GM12878 (cell line): ENCODE data around the gene ZCRB1.

ENCODE experiments used
- BRCA1 ChIP-seq: IDR thresholded peaks from 2 replicates; pipeline ENCODE4 v1.6.1; 2011; ENCODE audit warnings: low read depth, low read length, improper control_type of control experiment
- CEBPB ChIP-seq, 2 experiments: fragments of 150-350 bp in 1 of 2; IDR thresholded peaks; 2 replicates each; pipeline ENCODE4 v1.6.1; 2012 to 2014; ENCODE audit warnings: low read depth in 2 of 2, low read length in 2 of 2, borderline replicate concordance in 1 of 2, inconsistent platforms in 1 of 2
- CHD4 ChIP-seq: fragments of 200-600 bp; sonication (generic); IDR thresholded peaks from 2 replicates; pipeline ENCODE4 v1.6.1; 2016; ENCODE audit warnings: mild to moderate bottlenecking
- CTCF ChIP-seq, 3 experiments: IDR thresholded peaks in 2 of 3; conservative IDR thresholded peaks in 1 of 3; 2 replicates each; pipeline ENCODE4 v1.5.1; 2011; ENCODE audit warnings: low read depth in 3 of 3, low read length in 3 of 3, mild to moderate bottlenecking in 3 of 3, control low read depth in 2 of 3, moderate library complexity in 2 of 3, inconsistent platforms in 1 of 3, mixed read lengths in 1 of 3; ENCODE audit not compliant: control insufficient read depth in 2 of 3, insufficient read depth in 1 of 3; ENCODE audit errors: extremely low read depth in 1 of 3
- EZH2 ChIP-seq: IDR thresholded peaks from 2 replicates; pipeline ENCODE4 v1.6.1; 2012; ENCODE audit warnings: low read depth, mild to moderate bottlenecking, control low read depth, inconsistent platforms, low read length, borderline replicate concordance; ENCODE audit not compliant: control insufficient read depth
- HDAC6 ChIP-seq: fragments of 200-600 bp; sonication (generic); IDR thresholded peaks from one replicate; pipeline ENCODE4 v1.8.0; 2017; ENCODE audit warnings: antibody characterized with exemption; ENCODE audit not compliant: unreplicated experiment
- NR2C2 ChIP-seq: IDR thresholded peaks from 2 replicates; pipeline ENCODE4 v1.6.1; 2011; ENCODE audit warnings: borderline replicate concordance, low read depth; ENCODE audit not compliant: control insufficient read depth, insufficient read length
- NRF1 ChIP-seq: conservative IDR thresholded peaks from 2 replicates; pipeline ENCODE4 v1.6.1; 2011; ENCODE audit warnings: mild to moderate bottlenecking, low read depth, low read length, improper control_type of control experiment
- POLR2A ChIP-seq: IDR thresholded peaks from 2 replicates; pipeline ENCODE4 v1.6.1; 2011; ENCODE audit warnings: low read depth, mild to moderate bottlenecking, low read length
- SMC3 ChIP-seq: IDR thresholded peaks from 2 replicates; pipeline ENCODE4 v1.6.1; 2011; ENCODE audit warnings: low read length, improper control_type of control experiment, borderline replicate concordance
- SRF ChIP-seq, 2 experiments: IDR thresholded peaks; 2 replicates each; pipeline ENCODE4 v1.6.1; 2011; ENCODE audit warnings: low read depth in 2 of 2, low read length in 2 of 2, mild to moderate bottlenecking in 1 of 2, moderate library complexity in 1 of 2
- TAF1 ChIP-seq: IDR thresholded peaks from 2 replicates; pipeline ENCODE4 v1.6.1; 2011; ENCODE audit warnings: mild to moderate bottlenecking, low read depth, low read length, borderline replicate concordance
- TBL1XR1 ChIP-seq: IDR thresholded peaks from 2 replicates; pipeline ENCODE4 v1.6.1; 2012; ENCODE audit warnings: low read depth, low read length, improper control_type of control experiment
- ZBTB33 ChIP-seq: fragments of 450-650 bp; IDR thresholded peaks from 2 replicates; pipeline ENCODE4 v1.6.1; 2017; ENCODE audit warnings: mild to moderate bottlenecking

GRCh38 chr12:42296503-42297109, 29.3 kb downstream of the ZCRB1 start:
- TF ChIP-seq POLR2A (no peak), NR2C2 (no peak), CEBPB (IDR thresholded peaks at IDR 0.05; ENCODE audit: borderline replicate concordance in 1 of 2, low read depth in 2 of 2, low read length in 2 of 2) (no peak), BRCA1 (no peak), SMC3 (peak; percentile 21; the same call in 1 of the 2 replicates), EZH2 (no peak), TBL1XR1 (no peak), CHD4 (no peak), NRF1 (no peak), CTCF (IDR thresholded peaks at IDR 0.05 in 2 of 3, conservative IDR thresholded peaks at IDR 0.05 in 1 of 3; ENCODE audit: control insufficient read depth in 2 of 3, extremely low read depth in 1 of 3, insufficient read depth in 1 of 3, low read depth in 3 of 3, low read length in 3 of 3) (peak; percentile 29 to 64 (median 56); a peak in 5 of 6 replicates), HDAC6 (no peak), SRF (IDR thresholded peaks at IDR 0.05; ENCODE audit: low read depth in 2 of 2, low read length in 2 of 2) (no peak), TAF1 (no peak), ZBTB33 (no peak)
